PC-3 (cell line): ENCODE data around the gene SLC17A2. TPM values are rescaled to one million over a fixed set of nuclear protein-coding genes. Genes with fewer than 3 reads are reported as not detected.

ENCODE experiments used
- ATAC-seq: fragments of 200-7000 bp; cut with Tn5 transposase; 2 replicates; pipeline ENCODE4 v1.9.1; 2020; ENCODE audit warnings: mild to moderate bottlenecking, moderate library complexity
- BruUV-seq: library from RNA; stranded (reverse); fragments of 400-500 nt; replicated peaks from 2 replicates; lab custom pipeline; 2021; lab: Mats Ljungman, UMichigan
- CTCF ChIA-PET: fragments of 300-600 bp; sonication (Branson Sonifier 250); formaldehyde crosslinking; loops from one replicate; lab custom pipeline; 2022; ENCODE audit warnings: antibody characterized with exemption; lab: Charles Lee
- POLR2A ChIA-PET: fragments of 300-600 bp; sonication (Branson Sonifier 250); formaldehyde crosslinking; loops from one replicate; lab custom pipeline; 2022; ENCODE audit warnings: antibody characterized with exemption; ENCODE audit not compliant: unreplicated experiment; lab: Charles Lee
- DNase-seq: peaks from one replicate; pipeline ENCODE4 v3.0.0-alpha.2; 2015
- H2AFZ ChIP-seq: fragments of 300-600 bp; sonication (generic); 2 replicates; pipeline ENCODE4 v1.6.0; 2016; ENCODE audit warnings: antibody characterized with exemption, low read length
- H3F3A ChIP-seq: fragments of 300-600 bp; sonication (generic); one replicate; pipeline ENCODE4 v1.6.0; 2017; ENCODE audit warnings: antibody characterized with exemption, low read length, control low read depth, mild to moderate bottlenecking; ENCODE audit not compliant: unreplicated experiment
- H3K27ac ChIP-seq: fragments of 300-600 bp; sonication (generic); 2 replicates; pipeline ENCODE4 v1.5.1; 2016; ENCODE audit warnings: mild to moderate bottlenecking, low read length
- H3K27me3 ChIP-seq: fragments of 300-600 bp; sonication (generic); 2 replicates; pipeline ENCODE4 v1.6.1; 2016; ENCODE audit warnings: low read length, mixed read lengths
- H3K36me3 ChIP-seq: fragments of 300-600 bp; sonication (generic); 2 replicates; pipeline ENCODE4 v1.6.1; 2016; ENCODE audit warnings: low read depth, mixed run types, low read length, mixed read lengths
- H3K4me1 ChIP-seq: fragments of 300-600 bp; sonication (generic); 2 replicates; pipeline ENCODE4 v1.5.1; 2016; ENCODE audit warnings: low read length; ENCODE audit not compliant: insufficient read depth
- H3K4me2 ChIP-seq: fragments of 300-600 bp; sonication (generic); 2 replicates; pipeline ENCODE4 v1.6.0; 2016; ENCODE audit warnings: low read length
- H3K4me3 ChIP-seq: fragments of 300-600 bp; sonication (generic); 2 replicates; pipeline ENCODE4 v1.5.1; 2016; ENCODE audit warnings: mild to moderate bottlenecking, low read length, mixed read lengths
- H3K79me2 ChIP-seq: fragments of 300-600 bp; sonication (generic); 2 replicates; pipeline ENCODE4 v1.6.1; 2017; ENCODE audit warnings: low read length, mixed read lengths
- H3K9ac ChIP-seq: fragments of 300-600 bp; sonication (generic); 2 replicates; pipeline ENCODE4 v1.6.0; 2016; ENCODE audit warnings: mild to moderate bottlenecking, low read length
- H3K9me2 ChIP-seq: fragments of 300-600 bp; sonication (generic); replicated peaks from 2 replicates; pipeline ENCODE4 v1.6.1; 2016; ENCODE audit warnings: mixed run types, low read length, mixed read lengths
- H3K9me3 ChIP-seq: fragments of 300-600 bp; sonication (generic); 2 replicates; pipeline ENCODE4 v1.6.1; 2016; ENCODE audit warnings: low read length, mixed read lengths
- H4K20me1 ChIP-seq: fragments of 300-600 bp; sonication (generic); 2 replicates; pipeline ENCODE4 v1.6.1; 2016; ENCODE audit warnings: low read length, mixed read lengths
- EZH2 ChIP-seq: fragments of 300-600 bp; sonication (generic); IDR thresholded peaks from one replicate; pipeline ENCODE4 v1.6.1; 2017; ENCODE audit warnings: antibody characterized with exemption, mild to moderate bottlenecking, low read length; ENCODE audit not compliant: unreplicated experiment
- EZH2phosphoT487 ChIP-seq: fragments of 300-600 bp; sonication (generic); IDR thresholded peaks from 2 replicates; pipeline ENCODE4 v1.6.1; 2018; ENCODE audit warnings: mild to moderate bottlenecking, antibody characterized with exemption, low read length, borderline replicate concordance
- intact Hi-C: fragments of 100-400 bp; cut with micrococcal nuclease; formaldehyde crosslinking; loops from 2 replicates; pipeline ENCODE4 v1.9.0; 2023
- total RNA-seq: library from RNA; depleted of rRNA; stranded (reverse); fragments of >200 nt; gene quantifications from 2 replicates; pipeline ENCODE4 v1.2.3, GENCODE V29; 2014
- TF ChIP-seq, protein P1 (sequence below): fragments of 300-600 bp; sonication (generic); conservative IDR thresholded peaks from 2 replicates; pipeline ENCODE4 v1.5.1; 2017; ENCODE audit warnings: antibody characterized with exemption, low read depth, mild to moderate bottlenecking, low read length

SLC17A2 gene
- total RNA-seq, 1 experiment from 2014 or later, result not detected

DNA sequence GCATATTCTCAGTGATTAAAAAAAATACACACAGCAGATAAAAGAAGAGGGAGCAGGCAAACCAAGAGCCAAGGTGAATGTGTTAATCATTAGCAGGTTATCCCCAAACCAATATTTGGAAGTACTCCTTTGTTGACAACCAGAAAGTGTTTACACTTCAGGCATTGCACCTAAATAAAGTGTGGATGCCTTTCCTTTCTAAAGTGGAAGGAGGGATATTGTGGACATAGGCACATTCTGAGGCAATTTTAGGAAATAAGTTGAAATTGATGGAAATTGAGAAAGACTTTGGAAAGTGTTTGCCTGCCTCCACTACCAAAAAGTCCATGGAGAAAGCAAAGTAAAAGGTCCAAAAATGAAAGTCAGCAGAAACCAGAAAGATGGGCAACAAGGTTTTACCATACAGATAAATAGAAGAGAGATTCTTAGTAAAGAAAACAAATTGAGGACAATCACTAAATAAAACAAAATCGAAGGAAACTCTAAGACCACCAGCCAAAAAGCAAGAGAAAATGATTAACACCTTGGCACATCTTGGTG lies 22.9 kb downstream of the SLC17A2 start:
- ATAC-seq (no peak), DNase-seq (no peak)
- H3K9me2 ChIP-seq, result no peaks in the 10 kb centered on the region
- POLR2A ChIA-PET, result no interaction called here
- H3K9ac ChIP-seq, result no peak overlapping the region
- CTCF ChIA-PET, result no interaction called here
- H3K36me3 ChIP-seq, result no peaks in the 10 kb centered on the region
- no peak overlapping the region for H2AFZ ChIP-seq
- peaks cover 54% of the 10 kb centered on the region for H3K27me3 ChIP-seq
- 0 out of 2 replicates have a peak, but pooled peaks cover 3% of the 10 kb centered on the region for H4K20me1 ChIP-seq
- no peak overlapping the region for H3K4me3 ChIP-seq
- no peaks in the 10 kb centered on the region for H3K4me1 ChIP-seq
- H3K4me2 ChIP-seq, result no peak overlapping the region
- BruUV-seq, result no TSS peak
- TF ChIP-seq EZH2phosphoT487 (no peak), EZH2 (no peak)
- TF ChIP-seq, protein P1, sequence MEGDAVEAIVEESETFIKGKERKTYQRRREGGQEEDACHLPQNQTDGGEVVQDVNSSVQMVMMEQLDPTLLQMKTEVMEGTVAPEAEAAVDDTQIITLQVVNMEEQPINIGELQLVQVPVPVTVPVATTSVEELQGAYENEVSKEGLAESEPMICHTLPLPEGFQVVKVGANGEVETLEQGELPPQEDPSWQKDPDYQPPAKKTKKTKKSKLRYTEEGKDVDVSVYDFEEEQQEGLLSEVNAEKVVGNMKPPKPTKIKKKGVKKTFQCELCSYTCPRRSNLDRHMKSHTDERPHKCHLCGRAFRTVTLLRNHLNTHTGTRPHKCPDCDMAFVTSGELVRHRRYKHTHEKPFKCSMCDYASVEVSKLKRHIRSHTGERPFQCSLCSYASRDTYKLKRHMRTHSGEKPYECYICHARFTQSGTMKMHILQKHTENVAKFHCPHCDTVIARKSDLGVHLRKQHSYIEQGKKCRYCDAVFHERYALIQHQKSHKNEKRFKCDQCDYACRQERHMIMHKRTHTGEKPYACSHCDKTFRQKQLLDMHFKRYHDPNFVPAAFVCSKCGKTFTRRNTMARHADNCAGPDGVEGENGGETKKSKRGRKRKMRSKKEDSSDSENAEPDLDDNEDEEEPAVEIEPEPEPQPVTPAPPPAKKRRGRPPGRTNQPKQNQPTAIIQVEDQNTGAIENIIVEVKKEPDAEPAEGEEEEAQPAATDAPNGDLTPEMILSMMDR, result no peak
- no peaks in the 10 kb centered on the region for H3K79me2 ChIP-seq
- no peaks in the 10 kb centered on the region for H3K9me3 ChIP-seq
- intact Hi-C loops, result no loop called here
- H3K27ac ChIP-seq, result no peak overlapping the region
- H3F3A ChIP-seq, result no peaks in the 10 kb centered on the region

GRCh38 chr6:25903467-25904099 lies 26.9 kb downstream of the SLC17A2 start:
- ChIA-PET POLR2A (no interaction called here), CTCF (interaction anchor here (0.6 to 1.0 kb wide), 3 partner anchors 38 to 130 kb away, joined by 3 to 8 read pairs (median 3); no protein-coding TSS in a partner anchor)
- intact Hi-C loops, result no loop called here

More at GRCh38 chr6:25903467-25904099, 26.9 kb downstream of the SLC17A2 start:
- Histone ChIP-seq H3K9me3 (no peaks in the 10 kb centered on the region), H3K9me2 (no peaks in the 10 kb centered on the region), H3K4me2 (no peak overlapping the region), H3K79me2 (no peaks in the 10 kb centered on the region), H3K27ac (no peak overlapping the region), H3F3A (no peaks in the 10 kb centered on the region), H3K4me3 (no peak overlapping the region), H3K4me1 (no peaks in the 10 kb centered on the region), H3K9ac (no peak overlapping the region), H2AFZ (no peak overlapping the region), H3K27me3 (peaks cover 54% of the 10 kb centered on the region), H4K20me1 (0 out of 2 replicates have a peak, but pooled peaks cover 3% of the 10 kb centered on the region), H3K36me3 (no peaks in the 10 kb centered on the region)
- no TSS peak for BruUV-seq
- TF ChIP-seq, protein P1, result no peak
- TF ChIP-seq EZH2 (no peak), EZH2phosphoT487 (no peak)
- DNase-seq (no peak), ATAC-seq (no peak)
